ENCODE data around the gene ASB2.

The ASB2 gene, protein sequence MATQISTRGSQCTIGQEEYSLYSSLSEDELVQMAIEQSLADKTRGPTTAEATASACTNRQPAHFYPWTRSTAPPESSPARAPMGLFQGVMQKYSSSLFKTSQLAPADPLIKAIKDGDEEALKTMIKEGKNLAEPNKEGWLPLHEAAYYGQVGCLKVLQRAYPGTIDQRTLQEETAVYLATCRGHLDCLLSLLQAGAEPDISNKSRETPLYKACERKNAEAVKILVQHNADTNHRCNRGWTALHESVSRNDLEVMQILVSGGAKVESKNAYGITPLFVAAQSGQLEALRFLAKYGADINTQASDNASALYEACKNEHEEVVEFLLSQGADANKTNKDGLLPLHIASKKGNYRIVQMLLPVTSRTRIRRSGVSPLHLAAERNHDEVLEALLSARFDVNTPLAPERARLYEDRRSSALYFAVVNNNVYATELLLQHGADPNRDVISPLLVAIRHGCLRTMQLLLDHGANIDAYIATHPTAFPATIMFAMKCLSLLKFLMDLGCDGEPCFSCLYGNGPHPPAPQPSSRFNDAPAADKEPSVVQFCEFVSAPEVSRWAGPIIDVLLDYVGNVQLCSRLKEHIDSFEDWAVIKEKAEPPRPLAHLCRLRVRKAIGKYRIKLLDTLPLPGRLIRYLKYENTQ

DNA sequence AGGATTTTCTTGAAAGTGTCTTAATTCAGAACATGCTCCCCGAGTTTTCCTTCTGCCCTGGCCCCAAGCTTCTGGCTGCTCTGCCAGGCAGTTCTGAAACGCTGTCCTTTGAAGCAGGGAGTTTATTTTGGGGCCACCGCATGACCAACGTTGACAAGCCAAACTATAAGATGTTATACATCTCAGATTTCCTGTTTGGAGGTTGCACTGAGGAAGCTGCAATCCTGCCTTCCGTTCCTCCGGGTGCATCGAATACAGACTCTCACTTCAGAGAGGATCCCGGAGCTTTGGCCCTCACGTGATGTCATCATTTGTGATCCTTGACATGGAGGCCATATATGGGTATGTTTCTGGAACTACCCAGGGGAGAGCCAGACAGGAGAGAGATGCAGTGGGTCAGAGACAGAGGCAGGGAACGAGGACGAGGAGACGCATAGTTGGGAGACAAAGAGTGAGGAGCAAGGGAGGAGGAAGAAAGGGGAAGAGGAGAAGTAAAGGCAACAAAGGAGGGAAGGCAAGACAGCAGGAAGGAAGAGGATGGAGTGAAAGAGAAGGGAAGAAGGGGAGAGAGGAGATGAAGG is at the start of gene ASB2:
TSS of gene ASB2 (minus strand) at position 94 of the 581 bp plus-strand sequence. CDS start 12,031 bp downstream, outside the sequence.
- in situ Hi-C loops (cut with MboI; ENCODE audit: low sequenced_read_pairs): no loop called here

DNA sequence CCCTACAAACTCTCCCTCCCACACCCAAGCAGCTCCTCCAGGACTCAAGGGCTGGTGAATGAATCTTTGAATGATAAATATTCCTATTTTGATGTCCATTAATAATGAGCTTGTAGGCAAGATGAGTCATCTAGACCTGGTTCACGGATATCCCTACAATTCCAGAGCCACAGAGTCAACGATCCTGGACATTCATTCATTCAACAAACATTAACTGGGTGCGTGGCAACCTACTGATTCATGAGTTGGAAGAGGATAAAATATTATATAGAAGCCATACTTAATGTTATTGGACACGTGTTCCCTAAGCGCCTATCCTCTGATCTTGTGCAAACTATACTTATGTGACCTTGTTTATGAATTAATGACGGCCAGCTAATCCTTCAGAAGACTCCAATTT is 49.4 kb upstream of the ASB2 start:
- in situ Hi-C loops (cut with MboI; ENCODE audit: low sequenced_read_pairs): no loop called here

- in situ Hi-C loops (cut with MboI; ENCODE audit: low sequenced_read_pairs): no loop called here
These were observed 48.2 kb upstream of the ASB2 start for GRCh38 chr14:94024549-94024948.

- in situ Hi-C loops (cut with MboI; ENCODE audit: low sequenced_read_pairs): no loop called here
These were observed 46.4 kb upstream of the ASB2 start for GRCh38 chr14:94022532-94023411.

GRCh38 chr14:94021416-94022157 is 45.2 kb upstream of the ASB2 start:
- in situ Hi-C loops (cut with MboI; ENCODE audit: low sequenced_read_pairs): no loop called here

GRCh38 chr14:94021001-94021400 is 44.6 kb upstream of the ASB2 start:
- in situ Hi-C loops (cut with MboI; ENCODE audit: low sequenced_read_pairs): no loop called here

GRCh38 chr14:94020267-94020666 is 43.9 kb upstream of the ASB2 start:
- in situ Hi-C loops (cut with MboI; ENCODE audit: low sequenced_read_pairs): no loop called here

DNA sequence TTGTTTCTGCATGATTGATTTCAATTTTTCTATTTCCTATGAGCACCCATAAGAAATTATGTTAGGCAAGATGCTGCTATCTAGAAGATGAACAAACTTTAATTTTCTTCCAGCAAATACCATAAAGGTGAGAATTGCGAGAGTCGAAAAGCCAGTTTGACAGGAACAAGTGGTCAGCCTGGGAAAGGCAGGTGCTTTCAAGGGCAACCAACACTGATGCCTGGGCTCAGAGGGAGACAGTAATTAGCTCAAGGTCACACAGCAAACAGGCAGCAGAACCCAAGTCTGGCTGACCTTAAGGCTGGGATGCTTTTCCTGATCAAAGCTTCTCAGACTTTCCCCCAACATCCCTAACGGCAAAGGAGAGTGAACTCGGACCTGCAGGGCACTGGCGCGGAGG is 43.0 kb upstream of the ASB2 start:
- in situ Hi-C loops (cut with MboI; ENCODE audit: low sequenced_read_pairs): no loop called here

DNA sequence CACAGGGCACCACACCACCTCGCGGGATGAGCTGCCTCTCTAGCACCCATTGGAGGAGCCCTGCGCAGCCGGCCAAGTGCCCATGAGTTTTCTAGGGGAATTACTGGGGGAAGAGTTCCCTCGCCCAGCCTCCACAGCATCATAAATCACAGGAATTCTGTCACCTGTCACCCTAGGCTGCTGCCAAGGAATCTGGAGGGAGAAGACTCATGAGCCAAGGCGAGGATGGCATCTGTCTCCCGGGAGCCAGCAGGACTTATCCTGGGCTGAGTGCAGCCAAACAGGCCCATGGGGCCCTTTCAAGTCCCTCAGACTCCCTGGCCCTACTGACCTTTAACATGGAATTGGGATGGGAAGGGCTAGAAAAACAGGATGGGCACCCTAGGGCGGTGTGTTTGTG is 41.9 kb upstream of the ASB2 start:
- in situ Hi-C loops (cut with MboI; ENCODE audit: low sequenced_read_pairs): no loop called here

DNA sequence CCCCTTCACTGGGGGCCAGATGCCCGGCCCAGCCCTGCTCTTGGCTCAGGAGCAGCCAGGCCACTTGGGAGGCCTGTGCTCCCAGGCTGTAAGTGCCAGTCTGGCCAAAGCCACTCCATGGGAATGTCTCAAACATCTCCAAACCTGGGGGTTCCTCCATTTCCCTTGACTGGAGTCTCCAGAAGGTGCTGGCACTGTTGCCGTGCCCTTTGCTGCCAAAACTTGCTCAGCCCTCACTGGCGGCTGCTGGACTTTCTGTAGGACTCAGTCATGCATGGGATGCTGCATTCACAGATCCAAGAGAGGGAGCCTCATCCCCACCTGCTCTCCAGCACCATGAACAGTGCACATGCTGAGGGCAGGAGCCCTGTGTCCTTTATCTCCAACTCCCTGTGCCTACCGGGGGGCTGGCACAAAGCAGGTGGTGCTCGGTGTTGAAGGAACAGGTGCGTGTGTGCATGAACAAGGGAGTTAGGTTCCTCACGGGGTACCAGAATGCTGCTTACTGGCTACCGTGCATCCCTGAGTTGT is 40.1 kb upstream of the ASB2 start:
- in situ Hi-C loops (cut with MboI; ENCODE audit: low sequenced_read_pairs): no loop called here

DNA sequence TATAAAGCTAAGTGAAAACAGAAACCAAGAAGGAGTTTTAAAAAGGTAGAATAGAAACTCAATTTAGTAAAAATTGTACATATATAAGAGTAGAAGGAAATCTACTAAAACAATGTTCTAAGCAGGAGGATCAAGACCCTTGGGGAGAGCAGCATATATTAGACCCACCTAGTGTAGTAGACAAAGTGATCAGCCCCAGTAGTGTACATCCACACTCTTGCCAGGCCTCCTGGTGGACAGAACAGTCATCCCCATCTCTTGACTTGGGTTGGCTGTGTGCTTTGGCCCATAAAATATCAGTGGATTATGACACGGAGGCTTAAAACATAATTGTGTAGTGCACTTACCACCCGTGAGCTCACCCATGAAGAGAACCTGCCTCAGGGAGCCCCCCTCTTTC is 38.9 kb upstream of the ASB2 start:
- in situ Hi-C loops (cut with MboI; ENCODE audit: low sequenced_read_pairs): no loop called here

- in situ Hi-C loops (cut with MboI; ENCODE audit: low sequenced_read_pairs): no loop called here
These were observed 38.0 kb upstream of the ASB2 start for GRCh38 chr14:94014382-94014781.

- in situ Hi-C loops (cut with MboI; ENCODE audit: low sequenced_read_pairs): no loop called here
These were observed 35.4 kb upstream of the ASB2 start for GRCh38 chr14:94011795-94012194.

- in situ Hi-C loops (cut with MboI; ENCODE audit: low sequenced_read_pairs): no loop called here
These were observed 34.3 kb upstream of the ASB2 start for GRCh38 chr14:94010625-94011024.

GRCh38 chr14:94009767-94010166 is 33.4 kb upstream of the ASB2 start:
- in situ Hi-C loops (cut with MboI; ENCODE audit: low sequenced_read_pairs): no loop called here

DNA sequence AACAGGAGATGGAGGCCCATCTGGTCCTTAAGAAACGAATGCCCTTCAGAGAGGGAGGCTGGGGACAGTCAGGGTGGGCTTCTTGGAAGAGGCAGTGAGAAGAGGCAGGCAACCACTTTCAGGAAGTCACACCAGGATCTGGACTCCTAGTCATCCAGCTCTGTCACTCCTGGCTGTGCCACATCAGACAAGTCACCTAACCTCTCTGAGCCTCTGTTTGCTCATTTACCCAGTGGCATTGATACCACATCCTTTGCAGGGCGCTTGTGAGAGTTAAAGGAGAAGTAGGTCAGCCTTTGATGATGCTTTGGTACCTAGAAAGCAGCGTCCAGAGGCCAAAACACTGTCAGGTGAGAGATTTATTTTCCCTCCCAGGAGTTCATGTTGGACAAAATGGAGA is 31.9 kb upstream of the ASB2 start:
- in situ Hi-C loops (cut with MboI; ENCODE audit: low sequenced_read_pairs): no loop called here

GRCh38 chr14:94005324-94006073 is 29.1 kb upstream of the ASB2 start:
- in situ Hi-C loops (cut with MboI; ENCODE audit: low sequenced_read_pairs): no loop called here

DNA sequence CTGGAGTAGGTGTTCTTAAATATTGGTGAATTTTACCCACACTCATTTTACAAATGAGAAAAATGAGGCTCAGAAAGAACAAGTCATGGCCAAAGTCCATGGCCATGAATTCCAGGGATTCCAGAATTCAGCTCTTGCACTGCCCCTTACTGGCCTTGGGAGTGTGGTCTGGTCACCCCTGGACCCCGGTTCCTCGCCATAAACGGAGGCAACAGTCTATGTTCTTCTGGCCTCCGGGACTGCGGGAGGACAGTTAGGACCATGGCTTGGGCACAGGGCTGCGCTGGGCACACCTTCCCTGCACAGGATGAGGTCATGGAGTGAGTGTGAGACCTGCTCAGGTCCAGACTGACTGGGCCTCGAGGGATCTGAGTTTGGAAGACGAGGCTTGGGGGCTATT is 27.6 kb upstream of the ASB2 start:
- in situ Hi-C loops (cut with MboI; ENCODE audit: low sequenced_read_pairs): no loop called here

- in situ Hi-C loops (cut with MboI; ENCODE audit: low sequenced_read_pairs): no loop called here
These were observed 27.0 kb upstream of the ASB2 start for GRCh38 chr14:94003397-94003796.
